Immature natural killer cell (primary cell): ENCODE results near the gene KRTAP21-3. TPM values are rescaled to one million over a fixed set of nuclear protein-coding genes. Genes with fewer than 3 reads are reported as not detected.
"Not testable (repeated sequence)": the region's sequence is repeated elsewhere in the genome, so short reads cannot be mapped to it uniquely, and the experiment has no call there.

ENCODE experiments used
- DNase-seq, 3 donors: peaks; one replicate each; pipeline ENCODE4 v3.0.0; 2022; ENCODE audit warnings: mixed read lengths in 1 of 3
- H3K27ac Mint-ChIP-seq, 6 donors: one replicate each; pipeline ENCODE4 v1.8.0; 2020; ENCODE audit warnings: mixed read lengths in 6 of 6, mild to moderate bottlenecking in 5 of 6, inconsistent platforms in 4 of 6, moderate library complexity in 3 of 6
- H3K27me3 Mint-ChIP-seq, 3 donors: one replicate each; pipeline ENCODE4 v1.8.0; 2020 to 2021; ENCODE audit warnings: low read depth in 3 of 3, mild to moderate bottlenecking in 3 of 3, mixed read lengths in 3 of 3, moderate library complexity in 3 of 3, inconsistent platforms in 1 of 3
- H3K36me3 Mint-ChIP-seq, 3 donors: one replicate each; pipeline ENCODE4 v1.8.0; 2020; ENCODE audit warnings: mixed read lengths in 3 of 3, inconsistent platforms in 2 of 3, mild to moderate bottlenecking in 2 of 3
- H3K4me1 Mint-ChIP-seq, 2 donors: one replicate each; pipeline ENCODE4 v1.8.0; 2020; ENCODE audit warnings: inconsistent platforms in 2 of 2, mild to moderate bottlenecking in 2 of 2, mixed read lengths in 2 of 2, moderate library complexity in 1 of 2
- H3K4me3 Mint-ChIP-seq, 5 donors: one replicate each; pipeline ENCODE4 v1.8.0; 2020; ENCODE audit warnings: mild to moderate bottlenecking in 5 of 5, mixed read lengths in 5 of 5, inconsistent platforms in 3 of 5, moderate library complexity in 3 of 5
- H3K9me3 Mint-ChIP-seq, 6 donors: one replicate each; pipeline ENCODE4 v1.8.0; 2020; ENCODE audit warnings: mild to moderate bottlenecking in 6 of 6, mixed read lengths in 6 of 6, inconsistent platforms in 4 of 6, moderate library complexity in 3 of 6
- polyA plus RNA-seq, 3 donors: library from polyadenylated mRNA; unstranded; fragments of 300-500 nt; fragmentation: Illumina TruSeq; gene quantifications; one replicate each; pipeline ENCODE4 v1.2.3, GENCODE V29; 2021

The KRTAP21-3 gene, protein sequence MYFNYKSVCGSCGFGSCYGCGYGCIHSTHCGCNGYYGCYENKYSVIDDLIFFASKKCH
- polyA plus RNA-seq = not detected

DNA sequence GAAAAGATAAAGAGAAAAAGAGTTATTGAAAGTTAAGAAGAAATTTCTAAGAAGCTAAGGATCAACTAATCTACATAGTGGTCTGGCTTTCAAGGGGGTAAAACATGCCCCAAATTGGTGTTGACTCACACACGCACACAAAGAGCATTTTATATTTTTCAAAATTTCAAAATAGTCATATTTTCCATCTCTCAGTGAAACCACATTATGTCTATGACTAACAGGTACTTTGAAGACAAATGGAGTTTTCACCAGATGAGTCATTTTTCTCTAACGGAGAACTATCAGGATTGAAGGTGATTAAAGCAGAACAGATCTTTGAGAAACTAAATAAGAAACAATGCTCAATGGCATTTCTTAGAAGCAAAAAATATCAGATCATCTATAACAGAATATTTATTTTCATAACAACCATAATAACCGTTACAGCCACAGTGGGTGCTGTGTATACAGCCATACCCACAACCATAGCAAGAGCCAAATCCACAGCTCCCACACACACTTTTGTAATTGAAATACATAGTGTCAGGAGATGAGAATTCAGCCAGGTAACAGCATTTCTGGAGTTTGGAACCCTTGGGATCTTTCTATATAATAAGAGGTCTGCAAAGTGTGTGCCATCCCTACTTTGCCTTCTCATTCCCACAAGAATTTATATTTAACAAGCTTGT lies at the start of gene KRTAP21-3:
TSS of gene KRTAP21-3 (minus strand) at position 539 of the 671 bp plus-strand sequence. CDS start at position 521, 18 bp downstream.
- H3K4me1 Mint-ChIP-seq = no peaks in the 10 kb centered on the region
- no peak within 1 kb of the TSS for H3K27ac Mint-ChIP-seq
- H3K36me3 Mint-ChIP-seq = no peaks in the 10 kb centered on the region
- H3K27me3 Mint-ChIP-seq = peaks cover 0 to 2% (median 0%) of the 10 kb centered on the region in 3 donors
- H3K9me3 Mint-ChIP-seq = peaks cover 2 to 25% (median 11%) of the 10 kb centered on the region in 6 donors
- no peak within 1 kb of the TSS for H3K4me3 Mint-ChIP-seq
- no peak for DNase-seq

DNA sequence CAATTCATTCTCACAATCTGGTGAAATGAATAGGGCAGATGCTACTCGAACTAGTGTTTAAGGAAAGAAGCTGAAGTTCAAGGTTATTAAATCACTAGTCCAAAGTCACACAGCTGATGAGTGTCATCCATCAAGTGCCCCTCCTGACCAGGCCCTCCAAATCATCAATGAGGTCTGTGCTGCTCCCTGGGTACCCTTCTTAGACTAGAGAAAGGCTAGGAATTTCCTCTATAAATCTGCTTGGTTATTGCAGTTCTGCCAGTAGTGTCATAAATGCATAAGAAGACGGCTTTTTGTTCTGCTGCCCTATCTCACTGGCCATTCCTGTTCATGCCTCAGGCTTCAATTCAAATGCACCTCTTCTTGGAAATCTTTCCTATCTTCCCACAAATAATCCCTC lies 42.2 kb upstream of the KRTAP21-3 start:
- Mint-ChIP-seq H3K4me3 (no peak overlapping the region), H3K4me1 (no peaks in the 10 kb centered on the region), H3K27ac (no peak overlapping the region), H3K36me3 (no peaks in the 10 kb centered on the region), H3K9me3 (peaks cover 5 to 36% (median 7%) of the 10 kb centered on the region in 6 donors), H3K27me3 (no peaks in the 10 kb centered on the region)
- DNase-seq = no peak

DNA sequence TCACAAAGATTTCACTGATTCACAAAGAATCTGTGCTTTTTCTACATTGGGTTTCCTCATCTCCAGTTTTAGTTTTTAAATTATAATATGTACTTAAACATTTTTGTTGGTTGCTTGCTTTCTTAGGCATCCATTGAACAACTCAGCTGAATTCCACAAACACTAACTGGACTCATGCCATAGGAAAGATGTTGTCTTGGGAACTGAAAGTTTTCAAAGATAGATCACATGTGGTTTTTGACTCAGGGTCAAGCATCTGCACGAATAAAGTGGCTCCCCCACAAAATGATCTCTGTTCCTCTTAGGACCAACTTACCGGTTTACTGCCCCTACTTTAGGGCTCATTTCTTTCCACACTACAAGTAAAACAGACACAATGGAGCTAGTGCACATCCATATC lies 39.7 kb upstream of the KRTAP21-3 start:
- Mint-ChIP-seq H3K27me3 (peaks cover 0 to 2% (median 0%) of the 10 kb centered on the region in 3 donors), H3K36me3 (no peaks in the 10 kb centered on the region), H3K27ac (no peak overlapping the region), H3K9me3 (peaks cover 5 to 50% (median 7%) of the 10 kb centered on the region in 6 donors), H3K4me1 (no peaks in the 10 kb centered on the region), H3K4me3 (no peak overlapping the region)
- no peak for DNase-seq

DNA sequence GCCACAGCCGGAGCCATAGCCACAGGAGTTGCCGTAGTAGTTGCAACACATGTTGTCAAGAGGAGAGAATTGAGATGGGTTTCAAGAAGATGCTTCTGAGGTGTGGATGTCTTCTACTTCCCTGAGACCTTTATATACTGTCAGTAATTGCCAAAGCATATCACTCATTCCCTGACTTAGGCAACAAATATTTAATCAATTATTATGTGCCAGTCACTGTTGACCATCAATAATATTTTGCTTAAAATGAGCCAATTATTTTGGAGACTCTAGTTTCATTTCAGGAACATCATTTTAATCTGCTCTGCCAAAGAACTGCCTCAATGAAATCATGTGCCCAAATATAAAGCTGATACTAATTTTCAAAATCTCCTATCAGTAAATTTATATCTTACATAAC lies 36.8 kb upstream of the KRTAP21-3 start, which contains the start of gene KRTAP21-1:
TSS of gene KRTAP21-1 (minus strand) at position 101 of the 400 bp plus-strand sequence. CDS start at position 51, 50 bp downstream.
- not testable (repeated sequence) for DNase-seq, H3K4me3 Mint-ChIP-seq, H3K36me3 Mint-ChIP-seq, H3K27ac Mint-ChIP-seq, H3K4me1 Mint-ChIP-seq, H3K27me3 Mint-ChIP-seq
- H3K9me3 Mint-ChIP-seq = peaks cover 5 to 51% (median 11%) of the 10 kb centered on the region in 6 donors

DNA sequence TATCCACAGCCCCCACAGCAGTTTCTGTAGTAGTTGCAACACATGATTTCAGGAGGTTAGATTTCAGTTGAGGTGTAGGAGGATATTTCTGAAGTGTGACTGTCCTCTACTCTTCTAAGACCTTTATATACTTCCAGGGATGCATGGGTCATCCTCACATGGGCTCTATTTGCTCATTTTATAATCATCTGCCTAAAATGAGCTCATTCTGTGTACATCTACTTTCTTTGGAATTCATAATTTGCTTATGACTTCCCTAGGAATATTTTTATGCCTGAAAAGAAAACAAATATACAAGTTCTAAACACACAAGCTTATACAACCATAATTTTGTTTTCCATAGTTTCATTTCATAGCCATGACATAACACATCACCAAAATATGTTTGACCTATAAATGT lies 28.6 kb upstream of the KRTAP21-3 start, which contains the start of gene KRTAP21-2:
TSS of gene KRTAP21-2 (minus strand) at position 101 of the 400 bp plus-strand sequence. CDS start at position 44, 57 bp downstream.
- no peak for DNase-seq
- H3K4me3 Mint-ChIP-seq = no peak within 1 kb of the TSS
- no peaks in the 10 kb centered on the region for H3K36me3 Mint-ChIP-seq
- no peaks in the 10 kb centered on the region for H3K4me1 Mint-ChIP-seq
- no peaks in the 10 kb centered on the region for H3K27me3 Mint-ChIP-seq
- no peak within 1 kb of the TSS for H3K27ac Mint-ChIP-seq
- H3K9me3 Mint-ChIP-seq = peaks cover 0 to 15% (median 9%) of the 10 kb centered on the region in 6 donors

DNA sequence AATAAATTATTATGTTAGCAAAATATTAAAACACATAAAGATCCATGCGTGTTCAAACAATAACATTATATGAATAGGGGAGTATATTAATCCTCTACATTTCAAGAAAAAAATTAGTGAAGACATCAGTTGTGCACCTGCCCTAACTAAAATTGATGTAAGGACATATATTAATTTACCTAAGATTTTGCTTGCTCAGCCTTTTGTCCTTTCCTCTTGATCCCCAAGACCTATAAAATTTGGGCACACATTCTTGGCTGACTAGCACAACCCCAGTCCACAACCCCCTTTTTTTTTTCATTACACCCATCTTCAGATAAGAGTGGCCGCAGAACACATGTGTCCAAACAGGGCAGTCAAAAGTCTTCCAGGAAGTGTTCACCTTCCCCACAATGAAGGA lies 21.9 kb upstream of the KRTAP21-3 start:
- Mint-ChIP-seq H3K9me3 (peaks cover 4 to 14% (median 7%) of the 10 kb centered on the region in 6 donors), H3K36me3 (no peaks in the 10 kb centered on the region), H3K4me3 (no peak overlapping the region), H3K27ac (no peak overlapping the region), H3K4me1 (no peaks in the 10 kb centered on the region), H3K27me3 (no peaks in the 10 kb centered on the region)
- DNase-seq = no peak

DNA sequence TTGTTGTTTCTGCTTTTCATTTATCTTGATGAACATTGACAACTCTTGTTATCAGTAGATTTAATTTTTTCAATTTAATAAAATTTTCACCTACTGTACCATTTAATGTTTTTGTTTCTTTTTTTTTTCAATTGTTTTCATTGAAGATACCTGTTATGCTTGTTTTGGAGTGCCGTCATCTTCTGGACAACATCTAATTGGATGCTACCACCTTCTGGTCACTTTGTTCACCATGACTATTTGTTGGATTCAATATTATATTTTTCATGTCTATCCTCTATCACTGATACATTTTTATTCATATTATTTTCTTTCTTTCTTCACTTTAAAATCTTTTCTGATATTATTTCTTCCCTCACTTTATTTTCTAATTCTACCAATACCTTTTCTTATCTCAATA lies 14.4 kb upstream of the KRTAP21-3 start:
- no peaks in the 10 kb centered on the region for H3K4me1 Mint-ChIP-seq
- no peak overlapping the region for H3K4me3 Mint-ChIP-seq
- H3K27me3 Mint-ChIP-seq = peaks cover 0 to 3% (median 0%) of the 10 kb centered on the region in 3 donors
- no peaks in the 10 kb centered on the region for H3K36me3 Mint-ChIP-seq
- no peak for DNase-seq
- H3K9me3 Mint-ChIP-seq = peaks cover 3 to 18% (median 7%) of the 10 kb centered on the region in 6 donors
- no peak overlapping the region for H3K27ac Mint-ChIP-seq

DNA sequence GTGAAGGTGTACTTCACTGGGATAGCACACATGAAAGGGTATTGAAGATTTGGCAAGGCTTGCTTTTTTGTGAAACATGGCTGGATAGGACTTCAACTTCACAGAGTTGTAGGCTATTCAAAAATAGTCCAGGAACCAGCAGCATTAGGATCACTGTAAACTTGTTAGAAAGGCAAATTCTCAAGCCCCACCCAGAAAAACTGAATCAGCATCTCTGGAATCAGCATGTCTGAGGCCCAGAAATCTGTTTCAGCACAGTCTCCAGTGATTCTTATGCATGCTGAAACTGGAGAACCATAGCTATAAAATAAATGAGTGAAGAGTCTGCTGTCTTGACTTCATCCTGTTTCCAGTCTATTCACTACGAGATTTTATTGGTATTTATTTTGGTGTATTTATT lies 8.1 kb upstream of the KRTAP21-3 start:
- H3K27ac Mint-ChIP-seq = no peak overlapping the region
- no peaks in the 10 kb centered on the region for H3K4me1 Mint-ChIP-seq
- H3K36me3 Mint-ChIP-seq = no peaks in the 10 kb centered on the region
- no peak overlapping the region for H3K4me3 Mint-ChIP-seq
- no peak for DNase-seq
- peaks cover 0 to 9% (median 0%) of the 10 kb centered on the region in 3 donors for H3K27me3 Mint-ChIP-seq
- H3K9me3 Mint-ChIP-seq = peaks cover 6 to 55% (median 22%) of the 10 kb centered on the region in 6 donors

DNA sequence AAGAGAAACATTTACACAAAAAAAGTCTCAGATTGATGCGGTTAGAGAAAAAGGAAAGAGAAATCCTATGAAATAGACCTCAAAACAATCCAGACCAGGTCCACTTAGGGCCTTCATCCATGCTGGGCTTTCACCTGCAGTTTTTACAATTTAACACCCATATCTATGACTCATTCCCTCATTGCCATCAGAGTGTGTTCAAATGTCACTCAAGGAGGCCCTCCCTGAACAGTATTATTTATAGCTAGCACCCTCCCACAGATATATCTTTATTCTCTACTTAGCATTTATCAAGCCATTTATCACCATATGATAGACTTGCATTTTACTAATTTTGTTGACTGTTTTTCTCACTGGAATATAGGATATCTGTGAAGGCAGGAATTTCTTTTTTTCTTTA lies 824 bp upstream of the KRTAP21-3 start:
- DNase-seq = no peak
- H3K9me3 Mint-ChIP-seq = peaks cover 2 to 27% (median 11%) of the 10 kb centered on the region in 6 donors
- no peak overlapping the region for H3K4me3 Mint-ChIP-seq
- H3K27me3 Mint-ChIP-seq = peaks cover 0 to 2% (median 0%) of the 10 kb centered on the region in 3 donors
- no peaks in the 10 kb centered on the region for H3K4me1 Mint-ChIP-seq
- no peaks in the 10 kb centered on the region for H3K36me3 Mint-ChIP-seq
- no peak overlapping the region for H3K27ac Mint-ChIP-seq

DNA sequence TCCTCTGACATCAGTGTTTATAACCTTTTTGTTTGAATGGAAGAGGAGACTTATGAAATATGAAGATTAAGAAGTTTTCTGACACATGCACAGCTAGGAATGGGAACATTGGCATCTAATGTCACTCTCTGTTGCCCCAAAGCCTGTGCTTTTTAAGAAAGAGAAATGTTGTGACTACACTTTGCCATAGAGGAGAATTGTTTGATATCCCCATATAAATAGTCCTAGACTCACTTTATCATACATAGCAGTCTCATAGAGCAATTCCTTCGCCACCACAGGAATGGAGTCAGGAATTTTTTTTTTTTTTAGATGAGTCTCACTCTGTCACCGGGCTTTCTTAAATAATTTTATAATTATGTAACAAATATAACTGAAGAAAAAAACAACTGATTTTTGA lies 1.5 kb downstream of the KRTAP21-3 start:
- H3K27me3 Mint-ChIP-seq = peaks cover 0 to 2% (median 0%) of the 10 kb centered on the region in 3 donors
- no peaks in the 10 kb centered on the region for H3K4me1 Mint-ChIP-seq
- no peak overlapping the region for H3K4me3 Mint-ChIP-seq
- no peak overlapping the region for H3K27ac Mint-ChIP-seq
- DNase-seq = no peak
- no peaks in the 10 kb centered on the region for H3K36me3 Mint-ChIP-seq
- peaks cover 5 to 20% (median 9%) of the 10 kb centered on the region in 6 donors for H3K9me3 Mint-ChIP-seq

DNA sequence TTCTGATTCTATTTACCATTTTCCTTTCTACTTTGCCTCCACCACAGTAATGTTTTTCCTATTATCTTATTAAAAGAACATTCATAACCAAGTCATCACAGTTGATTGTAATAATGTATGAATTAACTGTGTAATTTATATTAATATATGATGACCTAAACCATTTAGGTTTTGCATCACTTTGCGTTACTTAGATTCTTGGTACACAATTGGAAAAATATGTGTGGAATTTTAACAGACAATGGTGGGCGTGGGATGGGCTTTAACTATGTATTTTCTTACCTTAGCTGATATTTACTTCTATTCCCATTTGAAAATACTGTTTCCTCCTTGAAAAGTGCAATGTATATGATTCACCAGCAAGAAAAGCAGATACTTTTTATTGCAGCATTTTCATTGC lies 3.6 kb downstream of the KRTAP21-3 start:
- Mint-ChIP-seq H3K4me1 (no peaks in the 10 kb centered on the region), H3K4me3 (no peak overlapping the region), H3K36me3 (no peaks in the 10 kb centered on the region), H3K9me3 (peaks cover 5 to 26% (median 12%) of the 10 kb centered on the region in 6 donors), H3K27me3 (peaks cover 0 to 3% (median 2%) of the 10 kb centered on the region in 3 donors), H3K27ac (no peak overlapping the region)
- DNase-seq = no peak

DNA sequence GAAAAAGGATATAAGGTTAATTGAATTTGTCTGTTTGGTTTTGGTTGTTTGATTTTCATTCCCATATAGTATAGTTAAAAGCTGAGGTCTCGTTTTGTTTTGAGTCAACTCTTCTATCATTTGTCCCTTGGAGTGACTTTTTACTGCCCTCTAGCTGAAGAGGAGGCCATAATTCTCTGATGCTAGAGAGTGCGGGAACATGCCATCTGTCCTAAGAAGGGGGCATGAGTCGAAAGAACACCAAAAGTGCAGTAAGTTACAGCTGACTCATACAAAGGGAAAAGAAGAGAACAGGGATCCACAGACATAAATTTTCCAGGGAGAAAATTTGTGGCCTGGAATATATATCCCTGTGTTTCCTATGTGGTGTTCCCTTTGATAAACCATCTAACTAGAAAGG lies 4.1 kb downstream of the KRTAP21-3 start:
- H3K27me3 Mint-ChIP-seq = peaks cover 0 to 3% (median 2%) of the 10 kb centered on the region in 3 donors
- no peak for DNase-seq
- H3K36me3 Mint-ChIP-seq = no peaks in the 10 kb centered on the region
- no peak overlapping the region for H3K27ac Mint-ChIP-seq
- peaks cover 5 to 27% (median 12%) of the 10 kb centered on the region in 6 donors for H3K9me3 Mint-ChIP-seq
- no peak overlapping the region for H3K4me3 Mint-ChIP-seq
- H3K4me1 Mint-ChIP-seq = no peaks in the 10 kb centered on the region

DNA sequence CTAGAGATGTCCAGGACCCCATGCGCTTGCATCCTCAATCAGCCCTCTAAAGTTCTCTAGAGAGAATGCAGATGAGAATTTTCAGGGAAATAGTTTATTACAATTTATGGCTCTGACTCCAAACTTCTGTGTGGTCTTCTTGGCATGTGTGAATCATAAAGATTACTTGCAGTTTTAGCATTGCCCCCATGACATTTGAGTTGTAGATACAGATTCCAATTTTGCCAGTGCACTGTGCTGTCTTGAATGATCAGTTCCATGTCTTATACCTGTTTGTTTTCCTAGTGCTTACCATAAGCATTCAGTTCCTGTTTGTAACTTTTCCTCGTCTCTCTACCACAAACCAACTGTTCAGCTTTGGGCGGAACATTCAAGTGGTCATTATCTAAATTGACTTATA lies 4.8 kb downstream of the KRTAP21-3 start:
- no peak for DNase-seq
- no peaks in the 10 kb centered on the region for H3K4me1 Mint-ChIP-seq
- peaks cover 5 to 31% (median 12%) of the 10 kb centered on the region in 6 donors for H3K9me3 Mint-ChIP-seq
- H3K27me3 Mint-ChIP-seq = peaks cover 0 to 3% (median 2%) of the 10 kb centered on the region in 3 donors
- no peak overlapping the region for H3K27ac Mint-ChIP-seq
- no peak overlapping the region for H3K4me3 Mint-ChIP-seq
- H3K36me3 Mint-ChIP-seq = no peaks in the 10 kb centered on the region

DNA sequence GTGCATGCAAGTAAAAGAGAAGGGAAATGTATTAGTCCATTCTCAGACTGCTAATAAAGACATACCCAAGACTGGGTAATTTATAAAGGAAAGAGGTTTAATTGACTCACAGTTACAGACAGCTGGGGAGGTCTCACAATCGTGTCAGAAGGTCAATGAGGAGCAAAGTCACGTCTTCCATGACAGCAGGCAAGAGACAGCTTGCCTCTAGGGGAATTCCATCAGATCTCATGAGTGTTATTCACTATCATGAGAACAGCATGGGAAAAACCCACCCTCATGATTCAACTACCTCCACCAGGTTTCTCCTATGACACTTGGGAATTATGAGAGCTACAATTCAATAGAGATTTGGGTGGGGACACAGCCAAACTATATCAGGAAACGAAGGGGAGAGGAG lies 8.1 kb downstream of the KRTAP21-3 start:
- DNase-seq = no peak
- peaks cover 5 to 27% (median 14%) of the 10 kb centered on the region in 6 donors for H3K9me3 Mint-ChIP-seq
- no peaks in the 10 kb centered on the region for H3K4me1 Mint-ChIP-seq
- no peaks in the 10 kb centered on the region for H3K36me3 Mint-ChIP-seq
- no peak overlapping the region for H3K4me3 Mint-ChIP-seq
- peaks cover 0 to 3% (median 3%) of the 10 kb centered on the region in 3 donors for H3K27me3 Mint-ChIP-seq
- H3K27ac Mint-ChIP-seq = no peak overlapping the region
